HG03175 (cell line): ENCODE measurements around the gene FOXQ1.
"Not testable (repeated sequence)": the region's sequence is repeated elsewhere in the genome, so short reads cannot be mapped to it uniquely, and the experiment has no call there.

Experiments used
- ATAC-seq: cut with Tn5 transposase; IDR thresholded peaks from one replicate; pipeline ENCODE4 v1.9.1; 2021; ENCODE audit warnings: mild to moderate bottlenecking, moderate library complexity; ENCODE audit not compliant: unreplicated experiment

FOXQ1 gene

GRCh38 chr6:1321738-1322137 is 9.8 kb downstream of the FOXQ1 start:
- ATAC-seq: no peak

- no peak for ATAC-seq
Measured at GRCh38 chr6:1322156-1322555, 10.3 kb downstream of the FOXQ1 start.

GRCh38 chr6:1322696-1323219 is 10.9 kb downstream of the FOXQ1 start:
- no peak for ATAC-seq

- ATAC-seq: no peak
Measured at GRCh38 chr6:1324936-1325335, 13.0 kb downstream of the FOXQ1 start.

- ATAC-seq: no peak
Measured at GRCh38 chr6:1325461-1326309, 13.8 kb downstream of the FOXQ1 start.

GRCh38 chr6:1326535-1327121 is 14.7 kb downstream of the FOXQ1 start:
- ATAC-seq: no peak

GRCh38 chr6:1327630-1328029 is 15.7 kb downstream of the FOXQ1 start:
- no peak for ATAC-seq

GRCh38 chr6:1328129-1328800 is 16.4 kb downstream of the FOXQ1 start:
- no peak for ATAC-seq

GRCh38 chr6:1329708-1330107 is 17.8 kb downstream of the FOXQ1 start:
- ATAC-seq: no peak

GRCh38 chr6:1334684-1335083 is 22.8 kb downstream of the FOXQ1 start:
- no peak for ATAC-seq

- ATAC-seq: no peak
Measured at GRCh38 chr6:1335367-1336037, 23.6 kb downstream of the FOXQ1 start.

GRCh38 chr6:1336246-1336843 is 24.4 kb downstream of the FOXQ1 start:
- ATAC-seq: no peak

- no peak for ATAC-seq
Measured at GRCh38 chr6:1337791-1338190, 25.9 kb downstream of the FOXQ1 start.

GRCh38 chr6:1346101-1346500 is 34.2 kb downstream of the FOXQ1 start:
- ATAC-seq: no peak

- ATAC-seq: no peak
Measured at GRCh38 chr6:1346558-1347091, 34.7 kb downstream of the FOXQ1 start.

- ATAC-seq: no peak
Measured at GRCh38 chr6:1347161-1347560, 35.3 kb downstream of the FOXQ1 start.

GRCh38 chr6:1348675-1349074 is 36.8 kb downstream of the FOXQ1 start:
- no peak for ATAC-seq

- no peak for ATAC-seq
Measured at GRCh38 chr6:1349655-1350054, 37.8 kb downstream of the FOXQ1 start.

- ATAC-seq: no peak
Measured at GRCh38 chr6:1351381-1352008, 39.6 kb downstream of the FOXQ1 start.

GRCh38 chr6:1355068-1355467 is 43.2 kb downstream of the FOXQ1 start:
- not testable (repeated sequence) for ATAC-seq
